ENCODE results near the gene CFD.
"Not testable (repeated sequence)": the region's sequence is repeated elsewhere in the genome, so short reads cannot be mapped to it uniquely, and the experiment has no call there.

CFD gene

GRCh38 chr19:872266-872951 is 12.9 kb downstream of the CFD start:
- no peak for DNase-seq

- no peak for DNase-seq
Observed at GRCh38 chr19:873084-873483, 13.6 kb downstream of the CFD start.

- DNase-seq: no peak
Observed at GRCh38 chr19:873561-874041, 14.1 kb downstream of the CFD start.

- DNase-seq: no peak
Observed at GRCh38 chr19:875265-875879, 15.9 kb downstream of the CFD start.

GRCh38 chr19:876089-876488 is 16.6 kb downstream of the CFD start:
- DNase-seq: no peak

GRCh38 chr19:876780-877314 is 17.4 kb downstream of the CFD start:
- no peak for DNase-seq

GRCh38 chr19:877992-878660 is 18.7 kb downstream of the CFD start:
- not testable (repeated sequence) for DNase-seq

GRCh38 chr19:878751-879561 is 19.5 kb downstream of the CFD start:
- not testable (repeated sequence) for DNase-seq

- DNase-seq: no peak
Observed at GRCh38 chr19:879711-880438, 20.4 kb downstream of the CFD start.

GRCh38 chr19:881385-882071 is 22.1 kb downstream of the CFD start:
- DNase-seq: no peak

GRCh38 chr19:882871-883497 is 23.5 kb downstream of the CFD start:
- DNase-seq: no peak

GRCh38 chr19:883661-884211 is 24.3 kb downstream of the CFD start:
- no peak for DNase-seq

GRCh38 chr19:884420-885211 is 25.2 kb downstream of the CFD start:
- no peak for DNase-seq

- DNase-seq: no peak
Observed at GRCh38 chr19:885536-886224, 26.2 kb downstream of the CFD start.

- no peak for DNase-seq
Observed at GRCh38 chr19:887072-887471, 27.6 kb downstream of the CFD start.

GRCh38 chr19:887599-887998 is 28.1 kb downstream of the CFD start:
- no peak for DNase-seq

GRCh38 chr19:888581-889385 is 29.3 kb downstream of the CFD start:
- DNase-seq: no peak

- DNase-seq: no peak
Observed at GRCh38 chr19:889662-890295, 30.3 kb downstream of the CFD start.

Measured in NCI-H187 treated with DMSO at 0.1 percent for 48 hours (cell line).